Measurements from ENCODE around the gene PDILT.

Gene PDILT

GRCh38 chr16:20323591-20324117, 80.9 kb downstream of the PDILT start:
- TF ChIP-seq SIN3A (IDR thresholded peaks at IDR 0.05; ENCODE audit: borderline replicate concordance, insufficient read depth, low read length) (no peak), FOXP2 (optimal IDR thresholded peaks at IDR 0.05; ENCODE audit: borderline replicate concordance, extremely low read depth, extremely low read length, insufficient read depth) (no peak), POLR2AphosphoS5 (IDR thresholded peaks at IDR 0.05; ENCODE audit: low read depth, low read length) (no peak), REST (IDR thresholded peaks at IDR 0.05; ENCODE audit: insufficient read depth in 1 of 2, low read depth in 2 of 2, low read length in 2 of 2) (no peak), TAF1 (IDR thresholded peaks at IDR 0.05; ENCODE audit: borderline replicate concordance, insufficient read depth, low read length) (no peak)

- TF ChIP-seq POLR2AphosphoS5 (IDR thresholded peaks at IDR 0.05; ENCODE audit: low read depth, low read length) (no peak), SIN3A (IDR thresholded peaks at IDR 0.05; ENCODE audit: borderline replicate concordance, insufficient read depth, low read length) (no peak), REST (IDR thresholded peaks at IDR 0.05; ENCODE audit: insufficient read depth in 1 of 2, low read depth in 2 of 2, low read length in 2 of 2) (no peak), TAF1 (IDR thresholded peaks at IDR 0.05; ENCODE audit: borderline replicate concordance, insufficient read depth, low read length) (no peak), FOXP2 (optimal IDR thresholded peaks at IDR 0.05; ENCODE audit: borderline replicate concordance, extremely low read depth, extremely low read length, insufficient read depth) (no peak)
These were observed 81.8 kb downstream of the PDILT start for GRCh38 chr16:20322696-20323095.

GRCh38 chr16:20321671-20322070, 82.9 kb downstream of the PDILT start:
- TF ChIP-seq POLR2AphosphoS5 (IDR thresholded peaks at IDR 0.05; ENCODE audit: low read depth, low read length) (no peak), FOXP2 (optimal IDR thresholded peaks at IDR 0.05; ENCODE audit: borderline replicate concordance, extremely low read depth, extremely low read length, insufficient read depth) (no peak), SIN3A (IDR thresholded peaks at IDR 0.05; ENCODE audit: borderline replicate concordance, insufficient read depth, low read length) (no peak), REST (IDR thresholded peaks at IDR 0.05; ENCODE audit: insufficient read depth in 1 of 2, low read depth in 2 of 2, low read length in 2 of 2) (no peak), TAF1 (IDR thresholded peaks at IDR 0.05; ENCODE audit: borderline replicate concordance, insufficient read depth, low read length) (no peak)

- no peak for TF ChIP-seq POLR2AphosphoS5 (IDR thresholded peaks at IDR 0.05; ENCODE audit: low read depth, low read length)
- TF ChIP-seq TAF1 (IDR thresholded peaks at IDR 0.05; ENCODE audit: borderline replicate concordance, insufficient read depth, low read length), result no peak
- TF ChIP-seq FOXP2 (optimal IDR thresholded peaks at IDR 0.05; ENCODE audit: borderline replicate concordance, extremely low read depth, extremely low read length, insufficient read depth), result no peak
- TF ChIP-seq SIN3A (IDR thresholded peaks at IDR 0.05; ENCODE audit: borderline replicate concordance, insufficient read depth, low read length), result no peak
- no peak for TF ChIP-seq REST (IDR thresholded peaks at IDR 0.05; ENCODE audit: insufficient read depth in 1 of 2, low read depth in 2 of 2, low read length in 2 of 2)
These were observed 83.9 kb downstream of the PDILT start for GRCh38 chr16:20320592-20320991.

GRCh38 chr16:20320178-20320577, 84.4 kb downstream of the PDILT start:
- TF ChIP-seq SIN3A (IDR thresholded peaks at IDR 0.05; ENCODE audit: borderline replicate concordance, insufficient read depth, low read length) (no peak), REST (IDR thresholded peaks at IDR 0.05; ENCODE audit: insufficient read depth in 1 of 2, low read depth in 2 of 2, low read length in 2 of 2) (no peak), POLR2AphosphoS5 (IDR thresholded peaks at IDR 0.05; ENCODE audit: low read depth, low read length) (no peak), TAF1 (IDR thresholded peaks at IDR 0.05; ENCODE audit: borderline replicate concordance, insufficient read depth, low read length) (no peak), FOXP2 (optimal IDR thresholded peaks at IDR 0.05; ENCODE audit: borderline replicate concordance, extremely low read depth, extremely low read length, insufficient read depth) (no peak)

Measured in PFSK-1 (cell line).